ENCODE measurements around the gene ADAMTS15.

- TF ChIP-seq CTCF (IDR thresholded peaks at IDR 0.05): no peak
- TF ChIP-seq EP300 (IDR thresholded peaks at IDR 0.05): no peak
Measured at GRCh38 chr11:130477586-130478203, 29.2 kb downstream of the ADAMTS15 start.
